ENCODE results near the gene SH3GL1.

- TF ChIP-seq CTCF (conservative IDR thresholded peaks at IDR 0.05; ENCODE audit: low read depth, low read length) (no peak), EZH2 (IDR thresholded peaks at IDR 0.05; ENCODE audit: borderline replicate concordance, low read depth, low read length, poor library complexity, severe bottlenecking) (no peak)
Measured at GRCh38 chr19:4443188-4443587, 42.8 kb upstream of the SH3GL1 start.
